ENCODE measurements around the gene PRPF40B. TPM values are rescaled to one million over a fixed set of nuclear protein-coding genes. Genes with fewer than 3 reads are reported as not detected.

PRPF40B gene
- total RNA-seq, 6 experiments from 2014 or later, result 4.7 to 8.2 (median 6.3) TPM

- Histone ChIP-seq H3K9me3 (no peaks in the 10 kb centered on the region), H3K4me3 (no peak overlapping the region), H3K27ac (no peak overlapping the region), H3K27me3 (no peaks in the 10 kb centered on the region), H3K36me3 (no peaks in the 10 kb centered on the region), H3K4me1 (no peaks in the 10 kb centered on the region)
- ATAC-seq (no peak), DNase-seq (no peak)
- TF ChIP-seq CTCF (IDR thresholded peaks at IDR 0.05), result no peak
- TF ChIP-seq POLR2A (IDR thresholded peaks at IDR 0.05), result no peak
- intact Hi-C loops (cut with DNase I), result no loop called here
These were observed 66.4 kb downstream of the PRPF40B start for GRCh38 chr12:49689785-49690184.

- 33% methylated on average over 3 of the region's 3 CpGs for WGBS (ENCODE audit: insufficient coverage, low coverage, low lambda C conversion rate, missing lambda C conversion rate)
- Histone ChIP-seq H3K27me3 (no peaks in the 10 kb centered on the region), H3K36me3 (no peaks in the 10 kb centered on the region), H3K9me3 (no peaks in the 10 kb centered on the region), H3K27ac (no peak overlapping the region), H3K4me3 (no peak overlapping the region), H3K4me1 (no peaks in the 10 kb centered on the region)
- no peak for DNase-seq
- intact Hi-C loops (cut with DNase I), result no loop called here
- no peak for TF ChIP-seq CTCF (IDR thresholded peaks at IDR 0.05)
- no peak for TF ChIP-seq POLR2A (IDR thresholded peaks at IDR 0.05)
- no peak for ATAC-seq
These were observed 69.5 kb downstream of the PRPF40B start for GRCh38 chr12:49692851-49693250.

- intact Hi-C loops (cut with DNase I), result no loop called here
- no peak overlapping the region for H3K4me3 ChIP-seq
- H3K36me3 ChIP-seq, result no peaks in the 10 kb centered on the region
- no peaks in the 10 kb centered on the region for H3K27me3 ChIP-seq
- ATAC-seq, result no peak
- no peak overlapping the region for H3K27ac ChIP-seq
- 92% methylated on average over 8 of the region's 8 CpGs for WGBS (ENCODE audit: insufficient coverage, low coverage, low lambda C conversion rate, missing lambda C conversion rate)
- DNase-seq, result no peak
- TF ChIP-seq POLR2A (IDR thresholded peaks at IDR 0.05) (no peak), CTCF (IDR thresholded peaks at IDR 0.05) (no peak)
- no peaks in the 10 kb centered on the region for H3K4me1 ChIP-seq
- no peaks in the 10 kb centered on the region for H3K9me3 ChIP-seq
These were observed 70.6 kb downstream of the PRPF40B start for GRCh38 chr12:49693931-49694444.

Small RNA genes lying within 50 kb of the gene (small RNA-seq; reads per million reads assigned to genes)
- gene HIGD1AP9 (0 reads per million in 2 experiments), gene POLR2KP1 (0 reads per million in 2 experiments), gene RNU6-834P (0 reads per million in 2 experiments)

Other genes starting within 250 kb of the PRPF40B start
- gene KCNH3, start 84.5 kb upstream of the PRPF40B start, total RNA-seq, result under 1 TPM in 3 of 6 experiments, not detected in 3; 0.09 to 0.25 (median 0.16) TPM
- gene MCRS1, start 55.4 kb upstream of the PRPF40B start, total RNA-seq, result 10 to 100 TPM; 16.0 to 23.0 (median 20.4) TPM
- 1 to 10 TPM in 1 of 6 experiments, under 1 TPM in 5; 0.24 to 1.4 (median 0.71) TPM for gene FAM186B, start 17.9 kb upstream of the PRPF40B start, total RNA-seq
- 1 to 10 TPM; 2.1 to 4.9 (median 2.9) TPM for gene FMNL3, start 83.8 kb downstream of the PRPF40B start, total RNA-seq
- gene TMBIM6, start 118.0 kb downstream of the PRPF40B start, total RNA-seq, result 1,000 to 10,000 TPM in 3 of 6 experiments, 100 to 1,000 TPM in 3; 538 to 1,268 (median 937) TPM
- gene NCKAP5L, start 204.9 kb downstream of the PRPF40B start, total RNA-seq, result 1 to 10 TPM; 7.0 to 8.8 (median 7.9) TPM
- gene BCDIN3D, start 219.5 kb downstream of the PRPF40B start, total RNA-seq, result 1 to 10 TPM; 1.6 to 3.6 (median 2.6) TPM

All from right lobe of liver (tissue), 6 donors.